HEK293 (cell line): ENCODE measurements around the gene CKAP2L.

Source experiments
- CTCF ChIP-seq: fragments of 450-650 bp; formaldehyde crosslinking; IDR thresholded peaks from 2 replicates; pipeline ENCODE4 v1.5.1; 2016; ENCODE audit warnings: missing biosample characterization, missing genetic modification characterization
- KLF8 ChIP-seq: fragments of 450-650 bp; formaldehyde crosslinking; IDR thresholded peaks from 2 replicates; pipeline ENCODE4 v1.5.1; 2016; ENCODE audit warnings: missing biosample characterization, missing genetic modification characterization
- MYNN ChIP-seq: fragments of 450-650 bp; formaldehyde crosslinking; IDR thresholded peaks from 2 replicates; pipeline ENCODE4 v1.5.1; 2016; ENCODE audit warnings: missing biosample characterization, missing genetic modification characterization, borderline replicate concordance
- PRDM6 ChIP-seq: fragments of 450-650 bp; formaldehyde crosslinking; IDR thresholded peaks from 2 replicates; pipeline ENCODE4 v1.5.1; 2017; ENCODE audit warnings: missing biosample characterization, missing genetic modification characterization
- SCRT2 ChIP-seq: fragments of 450-650 bp; formaldehyde crosslinking; IDR thresholded peaks from 2 replicates; pipeline ENCODE4 v1.5.1; 2016; ENCODE audit warnings: missing biosample characterization, missing genetic modification characterization
- ZBTB11 ChIP-seq: fragments of 450-650 bp; formaldehyde crosslinking; conservative IDR thresholded peaks from 2 replicates; pipeline ENCODE4 v1.5.1; 2016; ENCODE audit warnings: low read depth, missing biosample characterization, missing genetic modification characterization
- ZNF138 ChIP-seq: fragments of 450-650 bp; formaldehyde crosslinking; IDR thresholded peaks from 2 replicates; pipeline ENCODE4 v1.5.1; 2016; ENCODE audit warnings: missing biosample characterization, missing genetic modification characterization, borderline replicate concordance
- ZNF214 ChIP-seq: fragments of 450-650 bp; formaldehyde crosslinking; IDR thresholded peaks from 2 replicates; pipeline ENCODE4 v1.5.1; 2017; ENCODE audit warnings: missing biosample characterization, mild to moderate bottlenecking, missing genetic modification characterization, borderline replicate concordance
- ZNF426 ChIP-seq: fragments of 450-650 bp; formaldehyde crosslinking; IDR thresholded peaks from 2 replicates; pipeline ENCODE4 v1.5.1; 2017; ENCODE audit warnings: missing biosample characterization, missing genetic modification characterization, mild to moderate bottlenecking, inconsistent platforms, moderate library complexity
- ZNF777 ChIP-seq: fragments of 450-650 bp; formaldehyde crosslinking; IDR thresholded peaks from 2 replicates; pipeline ENCODE4 v1.5.1; 2017; ENCODE audit warnings: missing biosample characterization, missing genetic modification characterization, borderline replicate concordance
- ZSCAN30 ChIP-seq: fragments of 450-650 bp; IDR thresholded peaks from 2 replicates; pipeline ENCODE4 v1.5.1; 2018; ENCODE audit warnings: missing biosample characterization, mild to moderate bottlenecking, missing genetic modification characterization, moderate library complexity
- ZSCAN5A ChIP-seq: fragments of 450-650 bp; formaldehyde crosslinking; IDR thresholded peaks from 2 replicates; pipeline ENCODE4 v1.5.1; 2016; ENCODE audit warnings: missing biosample characterization, missing genetic modification characterization

GRCh38 chr2:112714331-112714730 lies 50.1 kb downstream of the CKAP2L start:
- TF ChIP-seq PRDM6 (tag by site-specific recombination) (no peak), CTCF (tag by site-specific recombination) (no peak), MYNN (tag by site-specific recombination) (no peak), ZNF777 (tag by site-specific recombination) (no peak), SCRT2 (no peak), ZNF426 (tag by site-specific recombination) (no peak), ZNF214 (tag by site-specific recombination) (no peak), KLF8 (tag by site-specific recombination) (no peak), ZSCAN5A (tag by site-specific recombination) (no peak), ZSCAN30 (no peak), ZBTB11 (tag by site-specific recombination) (no peak), ZNF138 (tag by site-specific recombination) (no peak)
